ENCODE measurements around the gene LMAN2.

LMAN2 gene

GRCh38 chr5:177351392-177352329, at the start of gene LMAN2:
Gene LMAN2, minus strand, starts transcription at chr5:177351668. Its CDS starts 21 bp downstream, at chr5:177351647.
- peak; percentile 96 for DNase-seq

GRCh38 chr5:177399997-177400868, 48.8 kb upstream of the LMAN2 start, which contains the start of gene PFN3:
Gene PFN3, minus strand, starts transcription at chr5:177400661. Its CDS starts 85 bp downstream, at chr5:177400576.
- DNase-seq = peak; percentile 65

- DNase-seq = no peak
Measured at GRCh38 chr5:177397875-177398390, 46.5 kb upstream of the LMAN2 start.

GRCh38 chr5:177396807-177397206, 45.3 kb upstream of the LMAN2 start:
- DNase-seq = no peak

GRCh38 chr5:177396078-177396477, 44.6 kb upstream of the LMAN2 start:
- no peak for DNase-seq

GRCh38 chr5:177393990-177394389, 42.5 kb upstream of the LMAN2 start:
- no peak for DNase-seq

GRCh38 chr5:177393206-177393765, 41.8 kb upstream of the LMAN2 start:
- DNase-seq = no peak

- no peak for DNase-seq
Measured at GRCh38 chr5:177392765-177393164, 41.3 kb upstream of the LMAN2 start.

- DNase-seq = peak; percentile 87
Measured at GRCh38 chr5:177390363-177391300, 39.2 kb upstream of the LMAN2 start.

- DNase-seq = no peak
Measured at GRCh38 chr5:177389241-177390169, 38.0 kb upstream of the LMAN2 start.

- DNase-seq = no peak
Measured at GRCh38 chr5:177388521-177389052, 37.1 kb upstream of the LMAN2 start.

- no peak for DNase-seq
Measured at GRCh38 chr5:177387405-177387804, 35.9 kb upstream of the LMAN2 start.

- no peak for DNase-seq
Measured at GRCh38 chr5:177386542-177386941, 35.1 kb upstream of the LMAN2 start.

GRCh38 chr5:177385720-177386119, 34.3 kb upstream of the LMAN2 start:
- no peak for DNase-seq

- no peak for DNase-seq
Measured at GRCh38 chr5:177384134-177384533, 32.7 kb upstream of the LMAN2 start, which contains the start of gene SLC34A1. Gene SLC34A1, plus strand, starts transcription at chr5:177384434. Its CDS starts 1,308 bp downstream, at chr5:177385742.

GRCh38 chr5:177383181-177383580, 31.7 kb upstream of the LMAN2 start:
- DNase-seq = no peak

- peak; percentile 69 for DNase-seq
Measured at GRCh38 chr5:177382423-177383029, 31.1 kb upstream of the LMAN2 start.

GRCh38 chr5:177380805-177381126, 29.3 kb upstream of the LMAN2 start:
- no peak for DNase-seq

All from left hindlimb (tissue), 1 donor.